GM08714 (cell line): ENCODE data around the gene RDH13.
"Not testable (repeated sequence)": the region's sequence is repeated elsewhere in the genome, so short reads cannot be mapped to it uniquely, and the experiment has no call there.

Experiments used
- H3K4me3 ChIP-seq: fragments of 200-500 bp; sonication (Bioruptor generic); 2 replicates; pipeline ENCODE4 v1.5.1; 2014; ENCODE audit warnings: mild to moderate bottlenecking, low read length, inconsistent platforms
- ZNF274 ChIP-seq: IDR thresholded peaks from 2 replicates; pipeline ENCODE4 v1.6.1; 2012; ENCODE audit warnings: mild to moderate bottlenecking, low read depth, low read length

The RDH13 gene, protein sequence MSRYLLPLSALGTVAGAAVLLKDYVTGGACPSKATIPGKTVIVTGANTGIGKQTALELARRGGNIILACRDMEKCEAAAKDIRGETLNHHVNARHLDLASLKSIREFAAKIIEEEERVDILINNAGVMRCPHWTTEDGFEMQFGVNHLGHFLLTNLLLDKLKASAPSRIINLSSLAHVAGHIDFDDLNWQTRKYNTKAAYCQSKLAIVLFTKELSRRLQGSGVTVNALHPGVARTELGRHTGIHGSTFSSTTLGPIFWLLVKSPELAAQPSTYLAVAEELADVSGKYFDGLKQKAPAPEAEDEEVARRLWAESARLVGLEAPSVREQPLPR

GRCh38 chr19:55062735-55063491, at the start of gene RDH13:
RDH13 (minus strand) TSS chr19:55063148; CDS start chr19:55063032, 116 bp downstream.
- TF ChIP-seq ZNF274 = no peak
- peak within 1 kb of the TSS; percentile 76 for H3K4me3 ChIP-seq

GRCh38 chr19:55112246-55112776, 49.4 kb upstream of the RDH13 start:
- no peak overlapping the region for H3K4me3 ChIP-seq
- no peak for TF ChIP-seq ZNF274

- no peak for TF ChIP-seq ZNF274
Observed at GRCh38 chr19:55111238-55111831, 48.4 kb upstream of the RDH13 start.

DNA sequence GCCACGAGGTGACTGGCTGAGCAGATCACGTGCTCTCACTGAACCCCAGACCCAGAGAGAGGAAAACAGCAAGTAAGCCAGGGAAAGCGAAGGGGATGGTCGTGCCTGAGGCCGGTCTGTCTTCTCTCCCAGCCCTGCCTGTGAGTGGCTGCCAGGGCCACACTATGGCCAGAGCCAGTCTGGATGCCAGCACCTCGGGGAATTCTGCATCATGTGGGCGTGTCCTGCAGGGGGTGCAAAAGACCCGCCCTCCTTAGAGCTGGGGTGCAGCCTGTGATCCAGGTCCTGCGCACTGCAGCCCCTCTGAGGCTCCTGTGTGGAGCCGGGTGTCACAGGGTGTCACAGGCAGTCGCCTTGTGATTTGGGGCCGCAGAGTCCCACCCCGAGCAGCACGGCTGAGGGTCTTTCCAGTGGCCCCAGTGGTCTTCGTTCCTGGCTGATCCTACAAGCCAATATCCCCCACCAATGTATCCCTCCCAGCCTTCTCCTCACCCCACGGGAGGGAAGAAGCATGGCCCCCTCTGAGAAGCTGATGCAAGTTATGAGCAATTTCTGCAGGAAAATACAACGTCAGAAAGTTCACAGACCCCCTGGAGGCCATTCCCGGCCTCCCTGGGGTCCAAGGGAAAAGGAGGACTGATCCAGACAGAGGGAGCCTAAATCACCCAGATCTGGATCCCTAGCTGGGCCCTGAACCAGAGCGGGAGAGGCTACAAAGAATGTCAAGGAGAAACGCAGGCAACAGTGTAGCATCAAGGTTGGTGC, 46.8 kb upstream of the RDH13 start:
- no peak overlapping the region for H3K4me3 ChIP-seq
- no peak for TF ChIP-seq ZNF274

More at GRCh38 chr19:55111238-55111831, 48.4 kb upstream of the RDH13 start:
- H3K4me3 ChIP-seq = no peak overlapping the region

DNA sequence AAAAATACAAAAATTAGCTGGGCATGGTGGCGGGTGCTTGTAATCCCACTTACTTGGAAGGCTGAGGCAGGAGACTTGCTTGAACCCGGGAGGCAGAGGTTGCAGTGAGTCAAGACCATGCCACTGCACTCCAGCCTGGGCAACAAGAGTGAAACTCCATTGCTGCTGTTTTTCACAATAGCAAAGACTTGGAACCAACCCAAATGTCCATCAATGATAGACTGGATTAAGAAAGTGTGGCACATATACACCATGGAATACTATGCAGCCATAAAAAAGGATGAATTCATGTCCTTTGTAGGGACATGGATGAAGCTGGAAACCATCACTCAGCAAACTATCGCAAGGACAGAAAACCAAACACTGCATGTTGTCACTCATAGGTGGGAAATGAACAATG, 44.3 kb upstream of the RDH13 start:
- H3K4me3 ChIP-seq = not testable (repeated sequence)

DNA sequence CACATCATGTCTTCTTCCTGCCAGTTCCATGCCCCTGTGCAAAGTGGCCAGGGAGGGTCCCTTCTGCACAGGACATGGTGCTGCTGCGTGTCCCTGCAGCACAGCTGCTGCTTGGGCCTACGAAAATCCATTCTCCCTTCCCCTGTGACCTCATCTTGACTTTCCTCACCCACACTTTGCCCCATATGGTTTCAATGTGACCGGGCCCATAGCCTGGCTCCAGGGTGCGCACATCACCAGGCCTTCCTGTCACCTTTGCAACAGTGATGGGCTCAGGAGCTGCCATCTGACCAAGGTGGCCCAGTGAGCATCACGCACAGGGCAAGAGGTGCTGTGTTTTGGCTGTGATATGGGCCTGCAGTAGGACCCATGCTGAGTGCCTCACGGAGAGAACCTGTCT, 43.6 kb upstream of the RDH13 start:
- no peak for TF ChIP-seq ZNF274
- no peak overlapping the region for H3K4me3 ChIP-seq

DNA sequence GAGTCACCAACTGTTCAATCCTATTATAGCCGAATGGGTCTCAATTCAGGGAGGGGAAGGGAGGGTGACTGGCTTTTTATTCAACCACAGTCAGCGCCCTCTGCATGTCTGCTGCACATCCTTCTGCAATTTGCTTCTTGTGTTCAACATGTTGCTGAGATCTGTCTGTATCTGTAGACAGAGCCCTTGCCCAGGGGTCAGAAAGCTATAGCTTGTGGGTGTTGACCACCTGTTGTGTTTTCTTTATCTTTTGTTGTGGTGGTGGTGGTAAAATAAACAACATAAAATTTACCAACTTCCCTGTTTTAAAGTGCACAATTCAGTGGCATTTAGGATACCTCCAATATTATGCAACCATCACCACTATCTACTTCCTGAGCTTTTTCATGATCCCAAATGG, 42.3 kb upstream of the RDH13 start:
- TF ChIP-seq ZNF274 = no peak
- H3K4me3 ChIP-seq = no peak overlapping the region

DNA sequence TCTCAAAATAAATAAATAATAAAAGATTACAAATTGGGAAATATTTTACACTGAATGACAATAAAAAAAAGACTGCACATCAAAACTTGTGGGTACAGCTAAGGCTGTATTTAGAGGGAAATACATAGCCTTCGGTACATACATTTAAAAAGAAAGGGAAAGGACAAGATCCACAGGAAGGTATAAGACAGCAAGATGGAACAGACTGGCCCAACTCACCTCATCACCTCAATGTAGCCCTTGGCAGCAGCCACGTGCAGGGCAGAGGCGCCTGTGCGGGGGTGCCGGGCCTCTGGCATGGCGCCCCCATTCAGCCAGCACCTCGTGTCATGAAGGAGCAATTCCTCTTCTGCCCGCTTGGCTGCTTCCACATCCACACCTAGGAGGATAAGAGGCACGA, 40.2 kb upstream of the RDH13 start:
- H3K4me3 ChIP-seq = no peak overlapping the region
- TF ChIP-seq ZNF274 = no peak

- H3K4me3 ChIP-seq = no peak overlapping the region
- no peak for TF ChIP-seq ZNF274
Observed at GRCh38 chr19:55101261-55101660, 38.3 kb upstream of the RDH13 start.

GRCh38 chr19:55099557-55100506, 36.9 kb upstream of the RDH13 start:
- no peak for TF ChIP-seq ZNF274
- H3K4me3 ChIP-seq = no peak overlapping the region

GRCh38 chr19:55098716-55099556, 36.0 kb upstream of the RDH13 start:
- no peak for TF ChIP-seq ZNF274

More at GRCh38 chr19:55098716-55099556, 36.0 kb upstream of the RDH13 start:
- H3K4me3 ChIP-seq = no peak overlapping the region
